Mucosa of descending colon (tissue), 3 donors: ENCODE results near the gene SKA2. TPM values are rescaled to one million over a fixed set of nuclear protein-coding genes. Genes with fewer than 3 reads are reported as not detected.
"Not testable (repeated sequence)": the region's sequence is repeated elsewhere in the genome, so short reads cannot be mapped to it uniquely, and the experiment has no call there.

Experiments used
- ATAC-seq: fragments of 200-7000 bp; cut with Tn5 transposase; one replicate; pipeline ENCODE4 v1.9.1; 2020; ENCODE audit warnings: mild to moderate bottlenecking, moderate library complexity
- DNase-seq, 3 donors: peaks; one replicate each; pipeline ENCODE4 v3.0.0-alpha.2; 2020
- H3K36me3 ChIP-seq: fragments of 200-600 bp; one replicate; pipeline ENCODE4 v1.8.0; 2021; ENCODE audit warnings: low read depth, mild to moderate bottlenecking
- H3K4me1 ChIP-seq: fragments of 200-600 bp; one replicate; pipeline ENCODE4 v1.8.0; 2021; ENCODE audit warnings: low read depth, mild to moderate bottlenecking
- H3K4me3 ChIP-seq: fragments of 200-600 bp; one replicate; pipeline ENCODE4 v1.8.0; 2021; ENCODE audit warnings: mild to moderate bottlenecking
- H3K9me3 ChIP-seq: fragments of 200-600 bp; one replicate; pipeline ENCODE4 v1.8.0; 2021; ENCODE audit warnings: mild to moderate bottlenecking
- CTCF ChIP-seq: fragments of 200-600 bp; IDR thresholded peaks from one replicate; pipeline ENCODE4 v1.8.0; 2022; ENCODE audit warnings: antibody characterized with exemption, mild to moderate bottlenecking
- intact Hi-C, 2 donors: fragments of 100-400 bp; cut with DNase I in 1 of 2; cut with micrococcal nuclease in 1 of 2; formaldehyde crosslinking; loops; one replicate each; pipeline versions ENCODE4 v1.11.0 to v1.11.1; 2022; cut with DNase I, micrococcal nuclease
- total RNA-seq, 3 donors: library from RNA; stranded (reverse); fragmentation: NEBNext Ultra II Directional in 2 of 3; extraction: Animal tissue kit (Norgen Biotek cat#: 25700) in 2 of 3; gene quantifications; one replicate each; pipeline versions ENCODE4 v1.2.1 to v1.2.4, GENCODE V29; 2021 to 2023
- donor health status: DM: no; HTN: no; CAD: no; lungs with moderate emphysema.
- donor health status: DM: no; HTN: no; CAD: no.
- donor health status: DM: no; HTN: yes; CAD: no.

SKA2 gene
- total RNA-seq, 3 donors from 2014 or later: 15.7 to 30.0 (median 27.0) TPM

GRCh38 chr17:59186850-59187249, 31.9 kb upstream of the SKA2 start:
- intact Hi-C loops: no loop called here
- H3K4me3 ChIP-seq: no peak overlapping the region
- no peak for ATAC-seq
- H3K9me3 ChIP-seq: no peaks in the 10 kb centered on the region
- H3K36me3 ChIP-seq: no peaks in the 10 kb centered on the region
- no peak for DNase-seq
- no peak for TF ChIP-seq CTCF
- no peaks in the 10 kb centered on the region for H3K4me1 ChIP-seq

- ATAC-seq: no peak
- Histone ChIP-seq H3K4me3 (no peak overlapping the region), H3K9me3 (no peaks in the 10 kb centered on the region), H3K4me1 (no peaks in the 10 kb centered on the region), H3K36me3 (no peaks in the 10 kb centered on the region)
- intact Hi-C loops: no loop called here
- no peak for TF ChIP-seq CTCF
- DNase-seq: no peak
Observed at GRCh38 chr17:59185997-59186396, 31.0 kb upstream of the SKA2 start.

GRCh38 chr17:59181481-59181880, 26.5 kb upstream of the SKA2 start:
- H3K36me3 ChIP-seq: no peaks in the 10 kb centered on the region
- intact Hi-C loops: no loop called here
- ATAC-seq (no peak), DNase-seq (no peak)
- no peaks in the 10 kb centered on the region for H3K4me1 ChIP-seq
- H3K4me3 ChIP-seq: no peak overlapping the region
- TF ChIP-seq CTCF: no peak
- no peaks in the 10 kb centered on the region for H3K9me3 ChIP-seq

- no peaks in the 10 kb centered on the region for H3K36me3 ChIP-seq
- no peaks in the 10 kb centered on the region for H3K4me1 ChIP-seq
- no peak overlapping the region for H3K4me3 ChIP-seq
- intact Hi-C loops: no loop called here
- DNase-seq: no peak
- no peak for ATAC-seq
- no peak for TF ChIP-seq CTCF
- no peaks in the 10 kb centered on the region for H3K9me3 ChIP-seq
Observed at GRCh38 chr17:59180626-59181025, 25.6 kb upstream of the SKA2 start.

- H3K4me1 ChIP-seq, H3K36me3 ChIP-seq, DNase-seq, intact Hi-C loops, H3K9me3 ChIP-seq, H3K4me3 ChIP-seq, ATAC-seq: not testable (repeated sequence)
Observed at GRCh38 chr17:59179601-59180000, 24.6 kb upstream of the SKA2 start.

- intact Hi-C loops: no loop called here
- no peak for TF ChIP-seq CTCF
- Histone ChIP-seq H3K36me3 (no peaks in the 10 kb centered on the region), H3K4me1 (no peaks in the 10 kb centered on the region), H3K9me3 (no peaks in the 10 kb centered on the region), H3K4me3 (no peak overlapping the region)
- no peak for DNase-seq
- no peak for ATAC-seq
Observed at GRCh38 chr17:59178266-59178985, 23.4 kb upstream of the SKA2 start.
